GM10847 (cell line): Measurements from ENCODE around the gene STAG3.

Source experiments
- POLR2A ChIP-seq: IDR thresholded peaks from 2 replicates; pipeline ENCODE4 v1.6.1; 2011; ENCODE audit not compliant: insufficient read length; ENCODE audit errors: extremely low read depth

The STAG3 gene

DNA sequence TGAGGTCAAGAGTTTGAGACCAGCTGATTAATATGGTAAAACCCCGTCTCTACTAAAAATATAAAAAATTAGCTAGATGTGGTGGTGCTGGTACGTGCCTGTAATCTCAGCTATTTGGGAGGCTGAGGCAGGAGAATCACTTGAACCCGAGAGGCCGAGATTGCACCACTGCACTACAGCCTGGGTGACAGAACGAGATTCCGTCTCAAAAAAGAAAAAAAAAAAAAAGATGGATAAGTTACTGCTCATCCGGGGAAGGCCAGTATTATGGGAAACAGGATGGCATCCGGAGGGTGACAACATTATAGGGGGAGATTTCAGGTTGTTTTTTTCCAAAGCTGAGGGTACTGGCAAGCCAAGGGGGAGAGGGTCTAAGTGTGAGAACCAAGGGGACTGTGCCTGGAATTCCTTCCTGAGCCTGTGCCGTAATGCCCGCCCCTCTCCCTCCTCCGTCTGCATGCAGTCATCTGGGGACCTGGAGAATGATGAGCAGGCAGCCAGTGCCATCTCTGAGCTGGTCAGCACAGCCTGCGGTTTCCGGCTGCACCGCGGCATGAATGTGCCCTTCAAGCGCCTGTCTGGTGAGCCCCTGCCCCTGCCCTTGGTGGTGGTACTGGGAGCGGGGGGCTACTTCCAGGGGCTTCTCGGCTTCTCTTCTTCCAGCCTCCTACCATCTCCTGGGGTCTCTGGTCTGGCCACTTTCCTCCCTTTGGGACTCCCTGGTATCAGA lies 24.6 kb upstream of the STAG3 start:
- no peak for TF ChIP-seq POLR2A

DNA sequence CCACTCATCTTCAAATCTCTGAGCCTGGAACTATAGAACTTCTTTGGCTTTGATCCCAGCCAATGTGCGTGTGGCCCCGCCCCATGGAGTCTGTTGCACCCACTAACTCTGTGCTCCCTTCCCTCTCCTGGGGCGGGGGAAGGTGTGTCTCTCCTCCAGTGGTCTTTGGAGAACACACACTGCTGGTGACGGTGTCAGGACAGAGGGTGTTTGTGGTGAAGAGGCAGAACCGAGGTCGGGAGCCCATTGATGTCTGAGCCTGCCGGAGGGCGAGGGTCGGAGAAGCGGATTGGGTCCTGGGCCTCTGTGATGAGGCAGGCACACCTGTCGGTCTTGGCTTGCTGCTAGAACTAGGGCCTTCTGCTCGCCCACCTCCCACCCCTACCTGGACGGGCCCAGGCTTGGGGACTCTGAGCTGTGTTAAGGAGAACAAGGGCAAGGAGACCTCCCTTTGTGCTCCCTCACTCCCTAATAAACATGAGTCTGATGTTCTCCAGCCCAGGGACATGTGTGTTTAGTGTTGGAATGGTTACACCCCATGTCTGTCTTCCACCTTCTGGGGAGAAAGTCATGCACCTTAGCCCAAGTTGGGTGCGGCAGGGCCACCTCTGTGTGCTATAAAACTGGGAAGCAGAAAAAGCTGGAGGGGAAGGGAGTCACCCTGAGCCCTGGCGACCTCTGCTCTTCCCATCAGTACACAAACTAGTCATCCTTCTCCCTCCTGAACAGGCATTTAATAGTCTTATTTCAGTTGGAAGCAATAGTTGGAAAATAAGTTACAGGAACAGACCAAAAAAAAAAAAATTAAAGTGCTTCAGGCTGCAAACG lies 23.8 kb upstream of the STAG3 start:
- TF ChIP-seq POLR2A: no peak

DNA sequence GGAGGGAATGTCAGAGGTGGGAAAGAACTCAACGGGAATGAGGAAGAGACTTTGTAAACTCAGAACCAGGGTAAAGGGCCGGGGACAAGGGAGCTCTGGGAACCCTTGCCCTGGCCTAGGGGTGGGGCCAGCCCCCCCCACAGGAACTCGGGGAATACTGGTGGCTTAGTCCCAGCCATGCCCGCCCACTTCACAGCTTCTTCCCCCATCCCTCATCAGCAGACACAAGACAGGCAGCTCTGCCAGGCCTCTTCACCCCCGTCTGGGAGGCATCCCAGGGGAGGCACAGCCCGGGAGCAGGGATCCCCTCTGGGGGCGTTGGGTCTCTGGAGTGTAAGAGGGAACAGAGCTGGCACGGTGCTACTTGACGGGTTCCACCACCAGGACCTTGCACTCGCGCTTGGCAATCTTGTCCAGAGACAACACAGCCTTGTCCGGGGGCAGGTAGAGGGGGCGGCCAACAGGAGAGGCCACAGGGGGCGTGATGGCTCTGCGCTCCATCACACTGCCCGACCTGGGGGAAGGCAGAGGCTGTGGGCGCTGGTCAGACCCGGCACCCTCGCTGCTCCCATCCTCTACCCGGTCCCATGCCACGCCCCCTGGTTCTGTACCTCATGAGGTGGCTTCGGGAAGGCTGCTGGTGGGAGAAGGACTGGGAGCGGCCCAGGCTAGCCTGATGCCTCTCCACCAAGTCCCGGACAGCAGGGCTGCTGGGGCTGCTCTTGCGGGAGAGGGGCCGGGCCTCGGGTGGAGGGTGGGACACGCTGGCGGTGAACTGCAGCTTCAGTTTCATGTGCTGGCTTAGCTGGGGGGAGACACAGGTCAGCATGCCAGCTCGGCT lies 22.8 kb upstream of the STAG3 start:
- TF ChIP-seq POLR2A: no peak

DNA sequence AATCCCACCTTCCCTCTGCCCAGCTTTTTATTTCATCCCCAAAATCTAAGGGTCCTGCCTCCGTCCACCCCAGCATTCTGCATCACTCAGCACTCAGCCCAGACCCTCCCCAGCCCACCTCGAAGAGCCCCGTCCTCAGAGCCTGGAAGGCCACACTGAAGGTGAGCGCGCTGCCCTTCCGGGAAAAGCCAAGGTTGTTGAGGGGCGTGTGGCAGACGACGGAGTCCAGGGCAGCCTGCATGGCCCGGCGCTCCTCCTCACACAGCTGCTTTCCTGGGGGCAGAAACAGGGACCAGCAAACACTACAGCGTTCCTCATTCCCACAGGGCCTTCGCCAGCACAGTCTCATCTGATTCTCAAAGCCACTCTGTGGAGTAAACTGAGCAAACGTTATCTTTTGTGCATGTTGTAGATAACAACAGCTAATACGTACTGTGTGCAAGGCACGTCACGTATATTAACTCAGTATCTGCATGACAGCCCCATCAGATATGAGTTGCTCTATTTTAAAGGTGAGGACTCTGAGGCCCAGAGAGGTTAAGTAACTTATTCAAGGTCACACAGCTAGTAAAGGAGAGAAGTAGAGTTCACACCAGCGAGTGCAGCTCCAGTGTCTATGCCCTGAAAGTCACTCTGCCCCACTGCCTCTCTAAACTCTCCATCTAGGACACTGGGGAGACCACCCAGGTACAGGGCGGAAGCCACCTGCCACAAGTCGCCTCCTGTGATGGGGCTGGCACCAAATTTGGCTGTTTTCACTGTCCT lies 22.0 kb upstream of the STAG3 start:
- TF ChIP-seq POLR2A: no peak

GRCh38 chr7:100156331-100157068 lies 21.2 kb upstream of the STAG3 start:
- no peak for TF ChIP-seq POLR2A

DNA sequence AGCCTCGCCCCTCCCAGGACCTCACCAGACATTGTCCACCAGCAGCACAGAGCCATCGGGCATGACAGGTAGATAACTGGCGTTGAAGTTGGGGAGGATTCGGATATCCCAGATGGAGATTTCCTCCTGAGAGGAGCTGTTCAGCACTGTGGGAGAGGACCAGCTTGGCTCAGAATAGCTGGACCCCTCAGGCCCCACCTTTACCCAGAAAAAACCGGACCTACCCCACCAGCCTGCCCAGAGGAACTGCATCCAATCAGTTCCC lies 20.7 kb upstream of the STAG3 start:
- TF ChIP-seq POLR2A: no peak

GRCh38 chr7:100157334-100158228 lies 20.1 kb upstream of the STAG3 start:
- TF ChIP-seq POLR2A: no peak

DNA sequence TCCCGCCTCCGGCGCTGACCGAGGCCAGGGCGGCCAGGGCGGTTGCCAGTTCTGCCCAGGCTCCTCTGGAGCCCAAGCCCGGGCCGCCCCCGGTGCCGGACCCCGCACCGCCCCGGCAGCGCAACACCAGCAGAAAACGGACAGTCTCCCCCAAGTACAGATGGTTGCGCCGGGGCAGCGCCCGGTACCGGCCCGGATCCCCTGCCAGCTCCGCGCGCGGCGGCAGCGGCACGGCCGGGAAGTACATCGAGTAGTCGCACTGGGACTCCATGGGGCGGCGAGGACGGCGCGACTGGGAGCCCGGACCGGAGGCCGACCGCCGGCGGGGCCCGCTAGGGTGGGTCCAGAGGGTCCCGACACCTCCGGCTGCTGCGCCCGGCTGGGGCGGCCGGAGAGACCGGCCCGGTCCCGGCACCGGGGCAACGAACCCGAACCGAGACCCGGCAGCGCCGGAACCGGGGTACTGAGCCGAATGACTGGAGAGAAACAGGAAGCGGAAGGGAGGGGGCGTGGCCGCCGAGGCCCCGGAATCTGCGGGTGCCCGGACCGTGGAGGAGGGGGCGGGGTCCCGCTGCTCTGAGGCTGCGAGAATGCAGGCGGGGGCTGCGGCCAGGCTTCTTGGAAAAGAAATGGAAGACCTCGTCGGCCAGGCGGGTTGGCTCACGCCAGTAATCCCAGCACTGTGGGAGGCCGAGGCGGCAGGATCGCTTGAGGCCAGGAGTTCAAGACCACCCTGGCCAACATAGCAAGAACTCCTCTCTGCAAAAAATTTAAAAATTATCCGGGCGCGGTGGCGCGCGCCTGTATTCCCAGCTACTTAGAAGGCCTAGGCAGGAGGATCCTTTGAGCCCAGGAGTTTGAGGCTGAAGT lies 19.3 kb upstream of the STAG3 start, which contains the start of gene TRAPPC14:
Gene TRAPPC14, minus strand, starts transcription at position 495 of the 870 bp plus-strand sequence. Its CDS starts 224 bp downstream, at position 271.
- TF ChIP-seq POLR2A: peak; percentile 80

DNA sequence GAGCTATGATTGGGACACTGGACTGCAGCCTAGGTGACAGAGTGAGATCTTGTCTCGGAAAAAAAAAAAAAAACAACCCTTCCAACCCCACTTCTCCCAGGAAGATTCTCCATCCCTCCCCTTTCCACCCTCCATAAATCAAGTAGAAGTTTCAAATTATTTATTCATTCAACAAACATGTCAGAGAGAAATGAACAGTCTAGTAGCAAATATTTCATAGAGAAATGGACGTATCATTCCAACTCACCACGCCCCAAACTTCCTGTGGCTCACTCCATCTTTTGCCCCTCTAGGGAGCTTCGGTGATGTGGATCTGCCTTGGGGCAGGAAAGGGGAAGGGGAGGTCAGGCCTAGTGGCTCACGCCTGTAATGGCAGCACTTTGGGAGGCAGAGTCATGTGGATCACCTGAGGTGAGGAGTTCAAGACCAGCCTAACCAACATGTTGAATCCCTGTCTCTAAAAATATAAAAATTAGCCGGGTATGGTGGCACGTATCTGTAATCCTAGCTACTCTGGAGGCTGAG lies 18.6 kb upstream of the STAG3 start:
- no peak for TF ChIP-seq POLR2A

DNA sequence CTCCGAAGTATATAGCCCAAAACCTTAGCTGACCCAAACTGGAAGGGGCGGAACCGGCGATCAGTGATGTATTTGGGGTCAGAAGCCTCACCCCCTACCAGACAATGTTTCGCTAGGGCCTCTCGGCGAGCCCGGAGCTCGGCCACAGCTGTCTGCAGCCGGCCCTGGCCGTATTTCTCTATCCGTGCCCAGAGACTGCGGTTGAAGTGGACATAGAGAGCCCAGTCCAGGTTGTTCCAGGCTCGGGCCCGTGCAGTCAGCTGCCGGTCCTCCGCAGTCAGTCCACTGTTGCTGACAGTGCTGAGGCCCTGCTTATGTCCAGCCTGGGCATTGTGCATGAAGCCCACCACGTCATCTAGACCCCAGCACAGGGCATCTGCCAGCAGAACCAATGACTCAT lies 17.7 kb upstream of the STAG3 start:
- TF ChIP-seq POLR2A: no peak

- no peak for TF ChIP-seq POLR2A
These were observed 14.6 kb upstream of the STAG3 start for GRCh38 chr7:100163006-100163531.

DNA sequence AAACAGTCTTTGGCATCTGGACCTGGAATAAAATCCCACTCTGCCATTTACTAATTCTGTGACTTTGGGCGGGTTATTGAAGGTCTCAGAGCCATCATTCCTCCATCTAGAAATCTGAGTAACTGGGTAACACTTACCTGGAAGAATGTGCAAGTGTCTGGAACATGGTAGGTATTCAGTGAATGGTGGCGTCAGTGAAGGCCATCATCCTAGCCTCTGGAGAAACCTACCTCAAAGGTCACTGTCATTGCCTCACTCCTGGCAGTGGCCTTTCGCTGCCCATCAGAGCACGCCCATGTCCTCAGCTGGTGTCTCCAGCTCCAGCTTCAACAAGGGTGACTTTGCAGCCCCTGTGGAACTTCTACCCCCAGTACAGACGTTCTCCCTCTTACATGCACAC lies 13.8 kb upstream of the STAG3 start:
- TF ChIP-seq POLR2A: no peak
